Femur (tissue), 1 donor: Measurements from ENCODE around the gene AMBRA1.
"Not testable (repeated sequence)": the region's sequence is repeated elsewhere in the genome, so short reads cannot be mapped to it uniquely, and the experiment has no call there.

Experiments used
- DNase-seq: peaks from one replicate; pipeline ENCODE4 v3.0.0-alpha.2; 2017

The AMBRA1 gene

GRCh38 chr11:46611526-46612304 lies 17.9 kb upstream of the AMBRA1 start:
- DNase-seq: no peak

GRCh38 chr11:46609386-46609785 lies 15.6 kb upstream of the AMBRA1 start:
- DNase-seq: no peak

GRCh38 chr11:46607516-46607915 lies 13.7 kb upstream of the AMBRA1 start:
- no peak for DNase-seq

GRCh38 chr11:46604796-46605195 lies 11.0 kb upstream of the AMBRA1 start:
- no peak for DNase-seq

- DNase-seq: no peak
These were observed 10.0 kb upstream of the AMBRA1 start for GRCh38 chr11:46603704-46604308.

- DNase-seq: no peak
These were observed 7.3 kb upstream of the AMBRA1 start for GRCh38 chr11:46601129-46601528.

- no peak for DNase-seq
These were observed 6.6 kb upstream of the AMBRA1 start for GRCh38 chr11:46600194-46600960.

GRCh38 chr11:46599340-46600193 lies 5.7 kb upstream of the AMBRA1 start:
- no peak for DNase-seq

- no peak for DNase-seq
These were observed 3.9 kb upstream of the AMBRA1 start for GRCh38 chr11:46597609-46598219.

GRCh38 chr11:46597155-46597554 lies 3.3 kb upstream of the AMBRA1 start:
- no peak for DNase-seq

GRCh38 chr11:46594785-46595184 lies 962 bp upstream of the AMBRA1 start:
- no peak for DNase-seq

GRCh38 chr11:46594374-46594700 lies 514 bp upstream of the AMBRA1 start:
- no peak for DNase-seq

- no peak for DNase-seq
These were observed 2.9 kb downstream of the AMBRA1 start for GRCh38 chr11:46590740-46591605.

- DNase-seq: no peak
These were observed 4.9 kb downstream of the AMBRA1 start for GRCh38 chr11:46588915-46589314.

GRCh38 chr11:46588131-46588530 lies 5.7 kb downstream of the AMBRA1 start:
- no peak for DNase-seq

GRCh38 chr11:46583513-46583912 lies 10.3 kb downstream of the AMBRA1 start:
- not testable (repeated sequence) for DNase-seq

GRCh38 chr11:46582588-46582987 lies 11.2 kb downstream of the AMBRA1 start:
- DNase-seq: no peak

- no peak for DNase-seq
These were observed 16.8 kb downstream of the AMBRA1 start for GRCh38 chr11:46577058-46577457.

- DNase-seq: no peak
These were observed 19.2 kb downstream of the AMBRA1 start for GRCh38 chr11:46574656-46575055.

GRCh38 chr11:46570790-46571398 lies 22.9 kb downstream of the AMBRA1 start:
- no peak for DNase-seq

- no peak for DNase-seq
These were observed 28.5 kb downstream of the AMBRA1 start for GRCh38 chr11:46565232-46565840.
